ENCODE measurements around the gene RBMS3. TPM values are rescaled to one million over a fixed set of nuclear protein-coding genes. Genes with fewer than 3 reads are reported as not detected.

Gene RBMS3
- total RNA-seq, 4 donors from 2014 or later: 51.5 to 76.0 (median 66.6) TPM

GRCh38 chr3:29502771-29503170 is 221.9 kb downstream of the RBMS3 start:
- H3K27ac ChIP-seq: peak overlapping the region; percentile 61 to 82 (median 71)
- no peak overlapping the region for H3K4me3 ChIP-seq
- 73 to 83% methylated on average over 2 of the region's 2 CpGs for WGBS, 2 donors (ENCODE audit: low coverage in 1 of 2)
- TF ChIP-seq EP300 (IDR thresholded peaks at IDR 0.05): no peak
- no peak for TF ChIP-seq POLR2A (IDR thresholded peaks at IDR 0.05)
- TF ChIP-seq POLR2AphosphoS5 (IDR thresholded peaks at IDR 0.05): no peak
- no peak for TF ChIP-seq CTCF (IDR thresholded peaks at IDR 0.05)
- H3K9me3 ChIP-seq: no peaks in the 10 kb centered on the region
- no peak for ATAC-seq
- no peaks in the 10 kb centered on the region for H3K36me3 ChIP-seq
- H3K4me1 ChIP-seq: peaks cover 10 to 20% (median 12%) of the 10 kb centered on the region in 3 donors
- H3K27me3 ChIP-seq: no peaks in the 10 kb centered on the region

- 44 to 67% methylated on average over 3 of the region's 3 CpGs for WGBS, 2 donors (ENCODE audit: low coverage in 1 of 2)
- Histone ChIP-seq H3K27me3 (no peaks in the 10 kb centered on the region), H3K9me3 (no peaks in the 10 kb centered on the region), H3K27ac (peak overlapping the region; percentile 61 to 82 (median 71)), H3K36me3 (no peaks in the 10 kb centered on the region), H3K4me1 (peaks cover 10 to 20% (median 12%) of the 10 kb centered on the region in 3 donors), H3K4me3 (no peak overlapping the region)
- ATAC-seq: no peak
- TF ChIP-seq EP300 (IDR thresholded peaks at IDR 0.05) (no peak), POLR2A (IDR thresholded peaks at IDR 0.05) (no peak), POLR2AphosphoS5 (IDR thresholded peaks at IDR 0.05) (no peak), CTCF (IDR thresholded peaks at IDR 0.05) (no peak)
These were observed 222.4 kb downstream of the RBMS3 start for GRCh38 chr3:29503314-29503713.

GRCh38 chr3:29503958-29504357 is 223.1 kb downstream of the RBMS3 start:
- Histone ChIP-seq H3K4me1 (peaks cover 10 to 20% (median 12%) of the 10 kb centered on the region in 3 donors), H3K9me3 (no peaks in the 10 kb centered on the region), H3K36me3 (no peaks in the 10 kb centered on the region), H3K27me3 (no peaks in the 10 kb centered on the region), H3K4me3 (no peak overlapping the region), H3K27ac (peak overlapping the region; percentile 61 to 82 (median 71))
- TF ChIP-seq POLR2AphosphoS5 (IDR thresholded peaks at IDR 0.05) (peak; percentile 86), CTCF (IDR thresholded peaks at IDR 0.05) (no peak), EP300 (IDR thresholded peaks at IDR 0.05) (no peak)
- peak; percentile 94 for ATAC-seq
- 21 to 50% methylated on average over 1 to 3 of the region's 3 CpGs for WGBS, 2 donors (ENCODE audit: low coverage in 1 of 2)

- peaks cover 10 to 20% (median 12%) of the 10 kb centered on the region in 3 donors for H3K4me1 ChIP-seq
- no peak for TF ChIP-seq POLR2A (IDR thresholded peaks at IDR 0.05)
- no peak for TF ChIP-seq EP300 (IDR thresholded peaks at IDR 0.05)
- no peak for TF ChIP-seq CTCF (IDR thresholded peaks at IDR 0.05)
- TF ChIP-seq POLR2AphosphoS5 (IDR thresholded peaks at IDR 0.05): no peak
- no peak overlapping the region for H3K4me3 ChIP-seq
- H3K36me3 ChIP-seq: no peaks in the 10 kb centered on the region
- H3K27ac ChIP-seq: no peak overlapping the region
- no peaks in the 10 kb centered on the region for H3K27me3 ChIP-seq
- 71 to 83% methylated on average over 3 of the region's 3 CpGs for WGBS, 2 donors (ENCODE audit: low coverage in 1 of 2)
- no peak for ATAC-seq
- no peaks in the 10 kb centered on the region for H3K9me3 ChIP-seq
These were observed 225.6 kb downstream of the RBMS3 start for GRCh38 chr3:29506502-29506901.

- peaks cover 14 to 37% (median 22%) of the 10 kb centered on the region in 3 donors for H3K4me1 ChIP-seq
- H3K4me3 ChIP-seq: no peak overlapping the region
- no peaks in the 10 kb centered on the region for H3K27me3 ChIP-seq
- no peak overlapping the region for H3K27ac ChIP-seq
- TF ChIP-seq POLR2AphosphoS5 (IDR thresholded peaks at IDR 0.05): no peak
- no peak for TF ChIP-seq EP300 (IDR thresholded peaks at IDR 0.05)
- TF ChIP-seq POLR2A (IDR thresholded peaks at IDR 0.05): no peak
- TF ChIP-seq CTCF (IDR thresholded peaks at IDR 0.05): no peak
- H3K36me3 ChIP-seq: no peaks in the 10 kb centered on the region
- no peaks in the 10 kb centered on the region for H3K9me3 ChIP-seq
- 60 to 75% methylated on average over 1 of the region's 1 CpG for WGBS, 2 donors (ENCODE audit: low coverage in 1 of 2)
- no peak for ATAC-seq
These were observed 230.8 kb downstream of the RBMS3 start for GRCh38 chr3:29511701-29512100.
